Vagina (tissue), 2 donors: ENCODE measurements around the gene G6PC3. TPM values are rescaled to one million over a fixed set of nuclear protein-coding genes. Genes with fewer than 3 reads are reported as not detected.

Source experiments
- DNase-seq, 2 donors: peaks; one replicate each; pipeline ENCODE4 v3.0.0-alpha.2; 2017; ENCODE audit errors: extremely low spot score in 2 of 2
- H3K27ac ChIP-seq: fragments of 200-600 bp; sonication (generic); one replicate; pipeline ENCODE4 v1.5.1; 2019
- H3K27me3 ChIP-seq: fragments of 200-600 bp; sonication (generic); one replicate; pipeline ENCODE4 v1.5.1; 2019
- H3K36me3 ChIP-seq, 2 donors: fragments of 200-600 bp; sonication (generic); one replicate each; pipeline ENCODE4 v1.5.1; 2017 to 2019
- H3K4me1 ChIP-seq: fragments of 200-600 bp; sonication (generic); one replicate; pipeline ENCODE4 v1.5.1; 2019
- H3K4me3 ChIP-seq, 2 donors: fragments of 200-600 bp; sonication (generic); 1 replicate in 1 of 2; 2 replicates in 1 of 2; pipeline ENCODE4 v1.5.1; 2016 to 2019
- H3K9me3 ChIP-seq: fragments of 200-600 bp; sonication (generic); one replicate; pipeline ENCODE4 v1.5.1; 2019
- POLR2A ChIP-seq, 2 donors: fragments of 450-650 bp; IDR thresholded peaks; one replicate each; pipeline ENCODE4 v1.6.1; 2017; ENCODE audit warnings: antibody characterized with exemption in 2 of 2, mild to moderate bottlenecking in 2 of 2, moderate library complexity in 2 of 2
- POLR2AphosphoS5 ChIP-seq, 2 donors: sonication (generic); formaldehyde crosslinking; IDR thresholded peaks; one replicate each; pipeline ENCODE4 v1.9.0; 2017; ENCODE audit warnings: antibody characterized with exemption in 2 of 2, mild to moderate bottlenecking in 2 of 2, low read depth in 1 of 2; ENCODE audit not compliant: insufficient read depth in 1 of 2
- intact Hi-C: fragments of 100-400 bp; cut with DNase I; formaldehyde crosslinking; loops from one replicate; pipeline ENCODE4 v1.15.1; 2023
- total RNA-seq: library from RNA; depleted of rRNA; stranded (reverse); fragments of >200 nt; gene quantifications from one replicate; pipeline ENCODE4 v1.2.3, GENCODE V29; 2016
- TF ChIP-seq, protein P1 (sequence below), 3 experiments: fragments of 450-650 bp in 2 of 3; fragments of 200-600 bp in 1 of 3; sonication (generic) in 1 of 3; IDR thresholded peaks; one replicate each; pipeline ENCODE4 v1.5.1; 2017 to 2019; ENCODE audit warnings: antibody characterized with exemption in 3 of 3, mild to moderate bottlenecking in 2 of 3, moderate library complexity in 2 of 3

Gene G6PC3
- total RNA-seq, 1 donor from 2014 or later: 44.0 TPM

DNA sequence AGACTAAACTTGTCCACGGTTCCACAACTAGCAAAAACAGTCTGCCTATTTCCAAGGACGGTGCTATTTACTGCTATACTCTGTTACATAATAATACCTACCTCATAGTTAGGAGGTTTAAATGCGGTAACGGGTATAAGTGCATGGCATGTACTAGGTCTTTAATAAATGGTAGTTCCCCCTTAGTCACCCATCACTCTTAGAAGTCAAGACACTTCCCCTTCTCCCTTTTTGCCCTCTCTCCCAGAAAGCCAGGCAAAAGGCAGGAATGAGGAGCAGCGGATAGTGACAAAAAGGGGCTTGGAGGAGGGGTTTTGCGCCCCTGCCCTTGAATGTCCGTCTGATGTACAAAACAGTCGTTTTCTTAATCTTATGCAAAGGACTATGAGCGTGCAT lies 3.0 kb upstream of the G6PC3 start:
- DNase-seq: no peak
- no peak for TF ChIP-seq POLR2AphosphoS5 (IDR thresholded peaks at IDR 0.05; ENCODE audit: insufficient read depth in 1 of 2, low read depth in 1 of 2)
- TF ChIP-seq, protein P1, sequence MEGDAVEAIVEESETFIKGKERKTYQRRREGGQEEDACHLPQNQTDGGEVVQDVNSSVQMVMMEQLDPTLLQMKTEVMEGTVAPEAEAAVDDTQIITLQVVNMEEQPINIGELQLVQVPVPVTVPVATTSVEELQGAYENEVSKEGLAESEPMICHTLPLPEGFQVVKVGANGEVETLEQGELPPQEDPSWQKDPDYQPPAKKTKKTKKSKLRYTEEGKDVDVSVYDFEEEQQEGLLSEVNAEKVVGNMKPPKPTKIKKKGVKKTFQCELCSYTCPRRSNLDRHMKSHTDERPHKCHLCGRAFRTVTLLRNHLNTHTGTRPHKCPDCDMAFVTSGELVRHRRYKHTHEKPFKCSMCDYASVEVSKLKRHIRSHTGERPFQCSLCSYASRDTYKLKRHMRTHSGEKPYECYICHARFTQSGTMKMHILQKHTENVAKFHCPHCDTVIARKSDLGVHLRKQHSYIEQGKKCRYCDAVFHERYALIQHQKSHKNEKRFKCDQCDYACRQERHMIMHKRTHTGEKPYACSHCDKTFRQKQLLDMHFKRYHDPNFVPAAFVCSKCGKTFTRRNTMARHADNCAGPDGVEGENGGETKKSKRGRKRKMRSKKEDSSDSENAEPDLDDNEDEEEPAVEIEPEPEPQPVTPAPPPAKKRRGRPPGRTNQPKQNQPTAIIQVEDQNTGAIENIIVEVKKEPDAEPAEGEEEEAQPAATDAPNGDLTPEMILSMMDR (IDR thresholded peaks at IDR 0.05): no peak
- TF ChIP-seq POLR2A (IDR thresholded peaks at IDR 0.05): no peak
- H3K9me3 ChIP-seq: no peaks in the 10 kb centered on the region
- no peak overlapping the region for H3K4me3 ChIP-seq
- intact Hi-C loops: loop anchor here (5.0 kb wide), 1 partner anchor 55 kb away; the partner anchor contains the start of gene HDAC5
- no peaks in the 10 kb centered on the region for H3K27me3 ChIP-seq
- peaks cover 0 to 5% of the 10 kb centered on the region in 2 donors for H3K36me3 ChIP-seq
- H3K4me1 ChIP-seq: peaks cover 46% of the 10 kb centered on the region
- H3K27ac ChIP-seq: peak overlapping the region; percentile 96

DNA sequence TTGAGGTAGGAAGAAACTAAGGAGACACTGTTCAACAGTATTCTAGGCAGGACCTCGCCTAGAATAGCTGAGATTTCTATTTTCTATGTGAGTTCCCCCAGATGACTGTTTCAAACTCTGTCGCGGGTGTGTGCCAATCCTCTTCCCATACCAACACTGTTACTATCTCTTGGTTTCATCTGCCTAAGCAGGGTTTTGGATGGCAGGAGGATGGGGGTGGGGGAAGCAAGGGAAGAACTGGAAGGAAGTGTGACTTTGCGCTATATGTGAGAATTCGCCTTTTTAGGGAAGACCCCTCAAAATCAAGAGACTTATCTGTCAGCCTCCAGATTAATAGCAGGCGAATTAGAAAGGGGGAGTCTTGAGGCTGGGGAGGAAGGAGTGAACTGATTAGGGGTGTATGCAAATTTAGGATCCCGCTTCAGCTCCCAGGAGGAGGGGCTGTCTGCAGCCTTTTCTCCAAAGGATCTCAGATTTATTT lies 521 bp upstream of the G6PC3 start:
- Histone ChIP-seq H3K27ac (peak overlapping the region; percentile 77), H3K4me3 (peak overlapping the region; percentile 55 to 79), H3K36me3 (peaks cover 0 to 2% of the 10 kb centered on the region in 2 donors), H3K27me3 (no peaks in the 10 kb centered on the region), H3K9me3 (no peaks in the 10 kb centered on the region), H3K4me1 (peaks cover 40% of the 10 kb centered on the region)
- intact Hi-C loops: loop anchor here (5.0 kb wide), 1 partner anchor 52 kb away; the partner anchor contains the start of gene HDAC5
- no peak for TF ChIP-seq POLR2A (IDR thresholded peaks at IDR 0.05)
- no peak for TF ChIP-seq POLR2AphosphoS5 (IDR thresholded peaks at IDR 0.05; ENCODE audit: insufficient read depth in 1 of 2, low read depth in 1 of 2)
- TF ChIP-seq, protein P1 (IDR thresholded peaks at IDR 0.05): no peak
- no peak for DNase-seq

- H3K27ac ChIP-seq: peak overlapping the region; percentile 77
- H3K9me3 ChIP-seq: no peaks in the 10 kb centered on the region
- peaks cover 38% of the 10 kb centered on the region for H3K4me1 ChIP-seq
- peak overlapping the region; percentile 55 to 79 for H3K4me3 ChIP-seq
- peaks cover 0 to 13% of the 10 kb centered on the region in 2 donors for H3K36me3 ChIP-seq
- no peaks in the 10 kb centered on the region for H3K27me3 ChIP-seq
- intact Hi-C loops: no loop called here
- DNase-seq: no peak
- TF ChIP-seq, protein P1 (IDR thresholded peaks at IDR 0.05): no peak
- no peak for TF ChIP-seq POLR2AphosphoS5 (IDR thresholded peaks at IDR 0.05; ENCODE audit: insufficient read depth in 1 of 2, low read depth in 1 of 2)
- no peak for TF ChIP-seq POLR2A (IDR thresholded peaks at IDR 0.05)
These were observed 624 bp downstream of the G6PC3 start for GRCh38 chr17:44071198-44071520.

DNA sequence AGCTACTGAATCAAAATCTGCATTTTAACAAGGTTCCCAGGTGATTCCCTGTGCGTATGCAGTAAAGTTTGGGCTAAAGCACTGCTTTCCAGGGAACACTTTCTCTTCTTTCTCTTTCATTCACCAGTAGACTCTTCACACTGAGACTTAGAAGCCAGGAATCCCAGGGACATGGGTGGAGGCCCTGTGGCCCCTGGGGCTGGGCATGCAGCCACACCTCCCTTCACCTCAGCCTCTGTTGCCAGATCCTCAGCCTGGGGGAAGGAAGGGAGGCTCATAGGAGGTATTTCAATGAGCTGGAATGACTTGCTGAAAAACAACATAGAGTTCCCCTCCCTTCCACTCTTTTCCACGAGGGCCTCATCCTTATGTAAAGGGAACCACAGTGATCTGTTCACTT lies 1.2 kb downstream of the G6PC3 start:
- peaks cover 37% of the 10 kb centered on the region for H3K4me1 ChIP-seq
- no peaks in the 10 kb centered on the region for H3K9me3 ChIP-seq
- H3K36me3 ChIP-seq: peaks cover 0 to 19% of the 10 kb centered on the region in 2 donors
- DNase-seq: no peak
- H3K4me3 ChIP-seq: peak overlapping the region; percentile 55 to 79
- no peaks in the 10 kb centered on the region for H3K27me3 ChIP-seq
- intact Hi-C loops: no loop called here
- peak overlapping the region; percentile 77 for H3K27ac ChIP-seq
- TF ChIP-seq POLR2AphosphoS5 (IDR thresholded peaks at IDR 0.05; ENCODE audit: insufficient read depth in 1 of 2, low read depth in 1 of 2): no peak

DNA sequence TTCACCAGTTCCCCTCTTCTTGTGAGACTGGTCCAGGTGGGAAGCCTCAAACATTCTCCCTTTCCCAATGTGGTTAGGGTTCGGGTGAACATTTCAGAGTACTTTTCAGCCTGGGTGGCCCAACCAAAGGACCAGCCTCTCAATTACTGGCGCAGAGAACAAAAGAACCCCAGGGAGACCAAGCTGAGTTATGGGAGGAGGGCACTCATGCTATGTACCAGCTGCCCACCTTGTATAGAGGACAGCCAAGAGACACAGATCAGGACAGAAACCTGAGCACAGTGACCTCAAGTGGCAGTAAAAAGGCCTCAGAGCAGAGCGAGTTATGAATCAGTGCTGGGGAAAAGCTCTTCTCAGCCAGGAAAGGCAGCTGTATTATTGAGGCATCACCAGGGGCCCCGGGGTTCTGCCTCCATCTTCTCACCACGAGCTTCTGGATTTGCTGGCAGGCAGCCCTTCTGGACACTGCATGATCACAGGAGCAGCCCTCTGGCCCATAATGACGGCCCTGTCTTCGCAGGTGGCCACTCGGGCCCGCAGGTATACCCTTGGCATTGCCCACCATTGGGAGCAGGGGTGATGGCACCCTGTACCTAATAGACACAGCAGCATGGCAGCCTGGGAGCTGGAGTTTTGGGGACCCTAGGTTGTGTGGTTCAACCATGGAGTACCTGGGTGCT lies 3.8 kb downstream of the G6PC3 start:
- no peak for DNase-seq
- no peak overlapping the region for H3K27ac ChIP-seq
- H3K4me3 ChIP-seq: no peak overlapping the region
- intact Hi-C loops: no loop called here
- peaks cover 0 to 44% of the 10 kb centered on the region in 2 donors for H3K36me3 ChIP-seq
- TF ChIP-seq POLR2A (IDR thresholded peaks at IDR 0.05) (no peak), POLR2AphosphoS5 (IDR thresholded peaks at IDR 0.05; ENCODE audit: insufficient read depth in 1 of 2, low read depth in 1 of 2) (no peak)
- TF ChIP-seq, protein P1 (IDR thresholded peaks at IDR 0.05): no peak
- peaks cover 30% of the 10 kb centered on the region for H3K4me1 ChIP-seq
- no peaks in the 10 kb centered on the region for H3K9me3 ChIP-seq
- no peaks in the 10 kb centered on the region for H3K27me3 ChIP-seq
